Stimulated activated naive B cell treated with anti-CD40 and anti-IgM and Interleukin-4, amounts not matched to agents 10 μg/mL and 1 μg/mL and 100 μg/mL, for 72 hours (primary cell): ENCODE data around the gene PPP1R1C.

Source experiments
- ATAC-seq, 2 donors: fragments of 150-1000 bp; cut with Tn5 transposase; replicated peaks; 2 replicates each; pipeline ENCODE4 v1.10.0; 2021; ENCODE audit warnings: moderate library complexity in 1 of 2
- DNase-seq: peaks from one replicate; pipeline ENCODE4 v3.0.0; 2021
- H3K27ac Mint-ChIP-seq: one replicate; pipeline ENCODE4 v1.8.0; 2022; ENCODE audit warnings: mild to moderate bottlenecking, mixed read lengths
- H3K27me3 Mint-ChIP-seq, 2 donors: one replicate each; pipeline ENCODE4 v1.8.0; 2022; ENCODE audit warnings: mixed read lengths in 2 of 2
- H3K36me3 Mint-ChIP-seq, 2 donors: one replicate each; pipeline ENCODE4 v1.8.0; 2022; ENCODE audit warnings: mixed read lengths in 2 of 2, mild to moderate bottlenecking in 1 of 2
- H3K4me1 Mint-ChIP-seq, 2 donors: one replicate each; pipeline ENCODE4 v1.8.0; 2022; ENCODE audit warnings: mixed read lengths in 2 of 2, mild to moderate bottlenecking in 1 of 2
- H3K4me3 Mint-ChIP-seq, 2 donors: one replicate each; pipeline ENCODE4 v1.8.0; 2022; ENCODE audit warnings: mild to moderate bottlenecking in 2 of 2, mixed read lengths in 2 of 2, moderate library complexity in 1 of 2
- H3K9me3 Mint-ChIP-seq, 2 donors: one replicate each; pipeline ENCODE4 v1.8.0; 2022; ENCODE audit warnings: mixed read lengths in 2 of 2, mild to moderate bottlenecking in 1 of 2

Gene PPP1R1C

DNA sequence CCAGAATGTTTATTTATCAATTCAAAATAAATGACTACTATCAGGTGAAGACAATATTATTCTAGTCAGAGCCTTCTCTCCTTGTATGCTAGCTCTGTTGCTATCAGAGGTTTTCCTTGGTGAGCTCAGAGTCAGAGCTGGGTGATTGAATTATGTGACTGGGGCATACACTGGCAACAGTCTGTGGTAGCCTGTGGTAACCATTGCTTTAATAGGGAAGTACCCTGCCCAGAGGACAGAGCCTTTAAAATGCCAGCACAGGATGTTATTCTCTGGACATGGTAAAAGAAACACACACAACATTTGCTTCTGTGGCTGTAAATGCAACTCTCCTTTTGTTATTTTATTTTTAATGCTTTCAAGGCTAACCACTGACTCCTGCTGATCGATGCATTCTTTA lies 124.7 kb downstream of the PPP1R1C start:
- H3K9me3 Mint-ChIP-seq, result no peaks in the 10 kb centered on the region
- no peak overlapping the region for H3K27ac Mint-ChIP-seq
- peaks cover 0 to 5% of the 10 kb centered on the region in 2 donors for H3K27me3 Mint-ChIP-seq
- ATAC-seq (no peak), DNase-seq (no peak)
- no peak overlapping the region for H3K4me3 Mint-ChIP-seq
- H3K4me1 Mint-ChIP-seq, result no peaks in the 10 kb centered on the region
- H3K36me3 Mint-ChIP-seq, result no peaks in the 10 kb centered on the region

DNA sequence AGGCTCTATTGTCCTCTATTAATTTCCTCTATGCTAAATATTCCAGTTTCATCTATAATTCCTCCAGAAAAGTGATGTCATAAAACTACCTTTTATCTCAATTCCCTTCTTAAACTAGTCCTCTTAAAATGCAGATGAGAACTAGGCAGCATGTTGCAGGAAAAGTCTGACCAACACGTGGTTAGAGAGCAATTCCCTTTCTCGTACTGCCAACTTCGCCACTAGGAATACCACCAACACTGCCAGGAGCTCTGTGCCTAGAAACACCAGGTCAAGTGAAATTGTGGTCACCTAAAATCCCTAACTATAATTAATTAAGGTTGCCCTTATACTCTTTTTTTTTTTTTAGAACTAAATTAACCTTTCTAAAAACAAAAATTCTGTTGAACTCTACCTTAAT lies 127.7 kb downstream of the PPP1R1C start:
- no peaks in the 10 kb centered on the region for H3K9me3 Mint-ChIP-seq
- no peaks in the 10 kb centered on the region for H3K36me3 Mint-ChIP-seq
- DNase-seq, result no peak
- ATAC-seq, result no peak
- no peak overlapping the region for H3K27ac Mint-ChIP-seq
- H3K4me1 Mint-ChIP-seq, result no peaks in the 10 kb centered on the region
- peaks cover 0 to 5% of the 10 kb centered on the region in 2 donors for H3K27me3 Mint-ChIP-seq
- no peak overlapping the region for H3K4me3 Mint-ChIP-seq

DNA sequence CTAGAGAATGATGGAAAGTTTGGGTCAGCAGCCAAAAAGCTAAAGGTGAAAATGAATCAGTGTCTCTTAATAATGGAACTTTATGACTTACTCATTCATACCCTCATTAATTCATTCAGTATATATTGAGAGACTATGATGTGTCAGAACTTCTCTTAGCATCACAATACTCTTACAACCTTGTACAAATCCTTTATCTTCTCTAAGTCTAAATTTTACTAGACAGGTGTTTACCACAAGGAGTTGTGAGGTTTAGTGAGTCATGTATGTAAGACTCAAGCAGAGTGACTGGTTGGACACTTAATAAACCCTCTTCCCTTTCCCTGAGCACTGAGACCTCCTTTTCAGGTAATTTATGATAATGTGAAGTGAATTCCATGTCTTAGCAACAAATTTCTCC lies 129.6 kb downstream of the PPP1R1C start:
- Mint-ChIP-seq H3K4me3 (no peak overlapping the region), H3K36me3 (no peaks in the 10 kb centered on the region), H3K4me1 (no peaks in the 10 kb centered on the region), H3K27me3 (peaks cover 0 to 5% of the 10 kb centered on the region in 2 donors), H3K9me3 (no peaks in the 10 kb centered on the region), H3K27ac (no peak overlapping the region)
- ATAC-seq (no peak), DNase-seq (no peak)

DNA sequence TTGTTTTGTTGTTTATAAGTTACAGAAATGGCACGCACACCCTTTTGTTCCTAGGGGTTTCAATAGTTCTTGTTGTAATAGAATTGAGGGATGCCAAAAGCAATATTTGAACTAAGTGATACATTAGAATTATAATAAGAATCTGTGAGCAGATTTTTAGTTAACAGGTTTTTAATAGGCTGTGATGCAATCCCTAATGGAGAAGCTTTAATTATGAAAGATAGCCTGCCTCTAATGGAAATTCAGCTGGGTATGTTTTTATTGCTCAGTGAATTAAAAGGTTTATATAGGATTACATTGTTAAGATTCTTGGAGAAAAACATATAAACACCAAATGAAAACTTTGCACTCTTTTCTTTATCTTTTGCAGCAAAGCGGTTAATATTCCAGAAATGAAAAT lies 131.1 kb downstream of the PPP1R1C start:
- Mint-ChIP-seq H3K4me3 (no peak overlapping the region), H3K4me1 (no peaks in the 10 kb centered on the region), H3K27ac (no peak overlapping the region), H3K36me3 (no peaks in the 10 kb centered on the region), H3K9me3 (no peaks in the 10 kb centered on the region), H3K27me3 (peaks cover 0 to 5% of the 10 kb centered on the region in 2 donors)
- ATAC-seq (no peak), DNase-seq (no peak)

DNA sequence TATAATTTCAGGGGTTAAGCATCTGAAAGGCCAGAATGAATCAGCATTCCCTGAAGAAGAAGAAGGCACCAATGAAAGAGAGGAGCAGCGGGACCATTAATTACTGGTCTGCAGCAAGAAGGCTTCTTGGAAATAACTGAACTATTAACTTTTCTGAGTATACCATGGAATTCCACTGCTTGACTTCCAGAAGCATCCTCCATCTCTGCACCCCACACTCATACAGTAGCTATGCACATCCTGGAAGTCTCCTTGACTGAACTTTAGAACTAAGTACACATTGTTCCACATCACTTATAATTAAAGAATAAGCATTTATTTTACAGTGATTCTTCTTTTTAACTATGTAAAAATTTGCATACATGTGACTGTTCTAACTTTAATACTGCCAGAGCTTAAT lies 131.5 kb downstream of the PPP1R1C start:
- no peak overlapping the region for H3K27ac Mint-ChIP-seq
- no peaks in the 10 kb centered on the region for H3K4me1 Mint-ChIP-seq
- H3K36me3 Mint-ChIP-seq, result no peaks in the 10 kb centered on the region
- no peak for ATAC-seq
- DNase-seq, result no peak
- H3K4me3 Mint-ChIP-seq, result no peak overlapping the region
- H3K27me3 Mint-ChIP-seq, result peaks cover 0 to 5% of the 10 kb centered on the region in 2 donors
- H3K9me3 Mint-ChIP-seq, result no peaks in the 10 kb centered on the region

DNA sequence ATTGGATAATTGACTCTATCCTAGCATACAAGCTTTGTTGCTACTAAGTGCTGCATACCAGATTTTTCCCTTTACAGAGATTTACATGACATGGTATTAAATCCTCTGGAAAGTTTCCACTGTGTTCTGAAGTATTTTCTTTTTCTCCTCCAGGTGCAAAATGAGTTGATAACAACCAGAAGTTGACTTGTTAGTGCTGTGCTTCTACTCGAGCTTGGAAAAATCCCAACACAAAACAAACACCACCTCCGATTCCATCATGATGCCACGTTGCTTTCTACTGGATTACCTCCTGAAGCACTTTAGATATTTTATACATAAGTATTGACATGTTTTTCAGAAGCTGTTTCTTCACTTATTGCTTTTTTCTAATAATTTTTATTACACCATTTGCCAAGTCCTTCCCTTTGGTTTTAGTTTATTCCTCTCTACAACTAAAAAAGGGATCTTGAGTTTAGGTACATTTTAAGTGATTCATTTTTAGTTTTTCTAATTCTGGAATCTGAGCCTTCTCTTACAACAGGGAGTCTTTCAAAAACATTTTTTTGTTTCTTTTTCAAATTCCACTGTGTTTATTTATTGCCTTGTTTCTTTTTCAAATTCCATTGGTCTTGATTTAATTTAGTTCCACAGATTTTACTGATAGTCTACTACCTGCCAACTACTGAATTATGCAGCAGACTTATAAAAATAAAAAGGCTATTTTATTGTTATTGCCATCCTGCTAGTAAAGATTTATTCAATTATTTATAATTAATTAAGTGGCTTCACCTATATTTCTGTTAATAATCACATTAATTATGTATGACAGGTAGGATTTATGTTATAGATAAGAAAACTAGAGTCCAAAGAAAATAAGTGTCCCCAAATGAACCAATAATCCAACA lies 143.4 kb downstream of the PPP1R1C start:
- no peak overlapping the region for H3K27ac Mint-ChIP-seq
- ATAC-seq (no peak), DNase-seq (no peak)
- no peak overlapping the region for H3K4me3 Mint-ChIP-seq
- H3K9me3 Mint-ChIP-seq, result peaks cover 0 to 4% of the 10 kb centered on the region in 2 donors
- peaks cover 8 to 13% of the 10 kb centered on the region in 2 donors for H3K27me3 Mint-ChIP-seq
- no peaks in the 10 kb centered on the region for H3K4me1 Mint-ChIP-seq
- H3K36me3 Mint-ChIP-seq, result no peaks in the 10 kb centered on the region

DNA sequence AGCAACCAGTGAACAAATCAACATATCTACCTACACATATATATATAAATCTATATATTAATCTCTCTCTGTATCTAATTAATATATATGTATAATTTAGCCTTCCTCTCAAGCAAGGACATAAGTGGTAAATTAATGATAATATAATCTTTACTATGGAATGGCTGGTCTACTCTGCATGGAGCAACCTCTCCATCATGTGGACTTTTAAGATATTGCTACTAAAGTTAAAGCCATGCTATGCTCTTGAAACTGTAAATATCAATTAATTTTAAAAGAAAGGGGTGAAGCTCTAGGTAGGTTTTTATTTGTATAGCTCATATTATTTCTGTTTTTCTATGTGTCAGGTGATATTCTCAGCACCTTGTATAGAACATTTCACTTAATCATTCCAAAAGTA lies 147.0 kb downstream of the PPP1R1C start:
- ATAC-seq (no peak), DNase-seq (no peak)
- Mint-ChIP-seq H3K27ac (no peak overlapping the region), H3K36me3 (no peaks in the 10 kb centered on the region), H3K4me3 (no peak overlapping the region), H3K27me3 (peaks cover 0 to 6% of the 10 kb centered on the region in 2 donors), H3K4me1 (no peaks in the 10 kb centered on the region), H3K9me3 (no peaks in the 10 kb centered on the region)

DNA sequence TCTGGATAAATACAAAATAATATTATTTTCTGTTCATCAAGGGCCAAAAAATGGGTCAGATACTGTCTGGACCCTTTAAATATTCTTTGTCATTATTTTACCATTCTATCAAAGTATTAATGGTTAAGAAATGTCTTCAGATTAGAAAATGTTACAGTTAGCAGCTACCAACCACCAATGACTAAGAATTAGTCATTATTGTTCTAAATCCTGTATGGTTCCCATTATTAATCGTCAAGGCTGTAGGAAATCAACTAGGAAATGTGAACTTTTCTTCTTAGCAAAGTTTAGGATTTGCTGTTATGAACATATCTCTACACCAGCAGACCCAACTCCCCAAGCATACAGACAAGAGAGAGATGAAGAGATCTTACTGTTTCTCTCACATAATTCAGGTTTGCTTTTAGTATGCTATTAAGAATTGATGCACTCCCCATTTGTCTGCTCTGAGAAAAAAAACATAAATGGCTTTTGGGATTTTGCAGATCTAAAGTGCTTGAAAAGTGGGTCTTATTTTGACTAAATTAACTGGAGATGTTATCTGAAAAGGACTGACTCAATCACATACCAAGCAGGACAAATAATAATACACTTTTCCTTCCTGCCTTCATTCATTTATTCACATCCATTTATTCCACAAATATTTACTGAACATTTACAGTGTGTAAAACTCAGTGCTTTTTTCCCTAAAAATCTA lies 147.7 kb downstream of the PPP1R1C start:
- Mint-ChIP-seq H3K27ac (no peak overlapping the region), H3K4me3 (no peak overlapping the region), H3K4me1 (no peaks in the 10 kb centered on the region), H3K9me3 (no peaks in the 10 kb centered on the region), H3K27me3 (peaks cover 0 to 6% of the 10 kb centered on the region in 2 donors), H3K36me3 (no peaks in the 10 kb centered on the region)
- ATAC-seq (no peak), DNase-seq (no peak)

DNA sequence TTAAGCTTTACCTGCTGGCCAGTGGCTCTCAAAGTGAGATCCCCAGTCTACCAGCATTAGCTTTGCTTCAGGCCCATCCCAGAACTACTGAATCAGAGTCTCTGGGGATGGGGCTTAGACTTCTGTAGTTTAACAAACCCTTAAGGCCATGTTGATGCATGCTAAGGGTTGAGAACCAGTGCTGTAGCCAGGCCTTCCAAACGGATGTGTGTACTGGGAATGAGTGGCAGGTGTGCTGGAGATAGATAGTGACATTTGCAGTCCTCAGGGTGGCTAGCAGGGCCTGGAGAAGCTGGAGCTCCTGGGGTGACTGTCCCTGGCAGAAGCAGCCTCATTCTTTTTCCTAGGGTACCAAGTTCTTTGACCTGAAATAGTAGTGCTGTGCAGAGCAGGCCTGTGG lies 148.5 kb downstream of the PPP1R1C start:
- DNase-seq (no peak), ATAC-seq (peak in 1 of 2 donors; percentile 12)
- H3K36me3 Mint-ChIP-seq, result no peaks in the 10 kb centered on the region
- no peak overlapping the region for H3K4me3 Mint-ChIP-seq
- no peaks in the 10 kb centered on the region for H3K4me1 Mint-ChIP-seq
- no peaks in the 10 kb centered on the region for H3K9me3 Mint-ChIP-seq
- no peak overlapping the region for H3K27ac Mint-ChIP-seq
- H3K27me3 Mint-ChIP-seq, result peaks cover 0 to 6% of the 10 kb centered on the region in 2 donors

DNA sequence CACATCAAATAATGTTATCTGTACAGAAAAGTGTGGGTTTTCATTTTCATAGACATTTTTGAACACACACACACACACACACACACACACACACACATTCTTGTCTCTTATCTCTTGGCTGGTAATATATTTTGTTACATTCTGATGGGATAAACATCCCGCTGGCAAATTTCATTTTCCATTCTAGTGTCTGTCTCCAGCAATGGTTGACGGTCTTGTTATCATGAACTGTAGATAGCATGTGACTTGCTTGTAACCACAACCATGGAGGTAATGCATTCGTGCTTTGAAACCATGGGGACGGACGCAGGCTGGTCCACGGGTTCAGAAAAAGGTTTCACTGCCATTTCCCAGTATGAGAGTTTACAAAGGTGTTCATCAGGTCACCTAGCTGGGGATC lies 156.4 kb downstream of the PPP1R1C start:
- no peak overlapping the region for H3K27ac Mint-ChIP-seq
- H3K4me3 Mint-ChIP-seq, result no peak overlapping the region
- H3K27me3 Mint-ChIP-seq, result peaks cover 4% of the 10 kb centered on the region in 2 donors
- DNase-seq (no peak), ATAC-seq (no peak)
- no peaks in the 10 kb centered on the region for H3K36me3 Mint-ChIP-seq
- no peaks in the 10 kb centered on the region for H3K9me3 Mint-ChIP-seq
- H3K4me1 Mint-ChIP-seq, result no peaks in the 10 kb centered on the region

DNA sequence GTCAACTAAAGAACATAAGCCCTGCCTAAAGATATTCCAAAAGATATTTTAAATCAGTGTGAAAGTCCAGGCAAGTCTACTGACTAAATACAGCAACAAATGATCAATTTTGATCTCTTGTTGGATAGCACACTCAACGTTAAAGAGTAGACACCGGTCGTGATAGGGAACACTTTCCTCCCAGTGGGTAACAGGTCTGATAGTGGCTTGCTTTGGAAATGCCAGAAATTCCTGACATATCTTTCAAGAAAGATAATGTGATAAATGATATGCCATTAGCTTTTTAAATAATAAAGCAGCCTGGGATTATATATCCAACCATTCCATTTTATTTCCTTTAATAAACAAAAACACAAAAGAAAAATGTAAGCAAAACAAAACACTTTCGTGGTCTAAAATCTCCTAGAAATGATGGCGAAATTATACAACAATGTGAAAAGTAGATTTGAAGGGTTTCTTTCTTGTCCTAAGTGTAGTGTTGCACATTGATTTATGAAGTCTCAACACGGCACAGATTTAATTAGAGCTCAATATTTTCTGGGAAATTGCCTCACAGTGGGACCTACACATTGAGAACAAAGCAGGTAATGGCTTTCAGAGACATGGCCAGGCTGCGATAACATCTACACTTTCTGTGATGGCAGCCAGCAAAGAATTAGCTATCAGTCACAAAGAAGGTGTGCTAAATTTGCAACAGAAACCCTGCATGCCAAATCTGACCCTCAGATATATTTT lies 158.6 kb downstream of the PPP1R1C start:
- H3K27me3 Mint-ChIP-seq, result peaks cover 4% of the 10 kb centered on the region in 2 donors

DNA sequence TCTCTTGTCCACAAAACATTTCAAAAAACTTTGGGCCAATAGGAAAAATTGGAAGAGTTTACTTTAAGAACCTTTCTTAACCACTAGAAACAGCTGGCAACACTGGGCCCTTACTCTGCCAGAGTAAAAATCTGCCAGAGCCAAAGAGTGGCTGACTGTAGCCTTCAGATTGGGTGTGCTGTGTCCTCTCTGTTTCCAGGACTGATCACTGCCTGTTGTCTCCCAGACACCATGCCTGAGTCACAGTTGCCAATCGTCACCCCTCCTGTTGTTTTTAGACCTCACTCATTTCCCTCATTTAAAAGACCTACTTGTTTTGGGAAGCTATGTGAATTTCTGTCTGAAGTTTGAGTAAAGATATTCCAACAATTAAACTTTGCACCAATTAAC lies 159.1 kb downstream of the PPP1R1C start:
- Mint-ChIP-seq H3K36me3 (no peaks in the 10 kb centered on the region), H3K9me3 (no peaks in the 10 kb centered on the region), H3K27me3 (peaks cover 1 to 4% of the 10 kb centered on the region in 2 donors), H3K4me3 (no peak overlapping the region), H3K4me1 (no peaks in the 10 kb centered on the region), H3K27ac (no peak overlapping the region)
- no peak for DNase-seq
- no peak for ATAC-seq

More for the DNA sequence above, 158.6 kb downstream of the PPP1R1C start:
- Mint-ChIP-seq H3K9me3 (no peaks in the 10 kb centered on the region), H3K27ac (no peak overlapping the region), H3K4me1 (no peaks in the 10 kb centered on the region), H3K4me3 (no peak overlapping the region), H3K36me3 (no peaks in the 10 kb centered on the region)
- ATAC-seq (no peak), DNase-seq (no peak)

DNA sequence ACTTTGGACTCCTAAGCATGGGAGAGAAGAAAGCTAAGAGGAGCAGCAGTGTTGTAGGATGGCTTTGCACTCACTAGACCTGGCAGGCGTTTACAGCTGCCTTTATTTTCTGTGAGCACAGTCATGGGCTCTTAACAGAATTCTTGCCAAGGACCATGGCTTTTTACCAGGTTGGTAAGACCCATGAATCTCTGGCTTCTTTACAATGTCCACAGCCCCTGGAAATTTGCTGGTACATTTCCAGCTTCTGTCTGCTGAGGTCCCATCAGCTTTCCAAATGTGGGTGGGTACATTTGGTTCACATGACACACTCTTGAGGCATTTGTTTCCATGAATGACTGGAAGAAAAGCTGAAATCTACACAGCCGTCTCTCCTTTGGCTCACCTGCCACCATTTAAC lies 162.7 kb downstream of the PPP1R1C start:
- Mint-ChIP-seq H3K4me3 (no peak overlapping the region), H3K27ac (no peak overlapping the region), H3K27me3 (no peaks in the 10 kb centered on the region), H3K4me1 (no peaks in the 10 kb centered on the region), H3K36me3 (no peaks in the 10 kb centered on the region), H3K9me3 (no peaks in the 10 kb centered on the region)
- DNase-seq (no peak), ATAC-seq (no peak)

DNA sequence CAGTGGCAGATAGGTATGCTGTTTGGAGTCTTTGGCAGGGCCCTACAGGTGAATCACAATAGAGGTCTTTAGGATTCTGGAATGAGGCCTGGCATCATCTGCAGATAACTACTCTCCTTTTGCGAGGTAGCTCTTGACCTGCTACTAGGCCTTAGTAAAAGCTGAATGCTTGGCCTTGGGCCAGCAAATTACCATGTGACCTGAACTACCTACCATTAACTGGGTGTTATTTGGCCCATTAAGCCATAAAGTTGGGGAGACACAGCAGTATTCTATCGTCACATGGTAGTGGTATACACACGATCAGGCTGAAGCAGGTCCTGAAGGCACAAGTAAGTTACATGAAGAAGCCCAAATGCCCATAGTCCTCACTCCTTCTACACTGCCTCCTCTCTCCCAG lies 178.2 kb downstream of the PPP1R1C start:
- Mint-ChIP-seq H3K4me1 (no peaks in the 10 kb centered on the region), H3K9me3 (no peaks in the 10 kb centered on the region), H3K4me3 (no peak overlapping the region), H3K36me3 (no peaks in the 10 kb centered on the region), H3K27me3 (peaks cover 6 to 8% of the 10 kb centered on the region in 2 donors), H3K27ac (no peak overlapping the region)
- DNase-seq (no peak), ATAC-seq (no peak)
